WTC11 (cell line): ENCODE results near the gene RHOT2. TPM values are rescaled to one million over a fixed set of nuclear protein-coding genes. Genes with fewer than 3 reads are reported as not detected.

Source experiments
- ATAC-seq: fragments of 200-7000 bp; cut with Tn5 transposase; 2 replicates; pipeline ENCODE4 v1.10.0; 2021; ENCODE audit warnings: mild to moderate bottlenecking, moderate library complexity
- CTCF ChIA-PET: fragments of 300-600 bp; sonication (Branson Sonifier 250); formaldehyde crosslinking; loops from one replicate; lab custom pipeline; 2021; ENCODE audit warnings: antibody characterized with exemption; lab: Charles Lee
- POLR2A ChIA-PET: fragments of 350-600 bp; sonication (Branson Sonifier 250); formaldehyde crosslinking; loops from one replicate; lab custom pipeline; 2021; ENCODE audit warnings: antibody characterized with exemption; lab: Charles Lee
- DNase-seq: peaks from one replicate; pipeline ENCODE4 v3.0.0; 2021; ENCODE audit warnings: low spot score
- H3K27ac Mint-ChIP-seq: 2 replicates; pipeline ENCODE4 v1.8.0; 2021; ENCODE audit warnings: mixed read lengths
- H3K27me3 Mint-ChIP-seq: 2 replicates; pipeline ENCODE4 v1.8.0; 2021; ENCODE audit warnings: low read depth, mild to moderate bottlenecking, moderate library complexity, mixed read lengths
- H3K36me3 Mint-ChIP-seq: 2 replicates; pipeline ENCODE4 v1.8.0; 2021; ENCODE audit warnings: mixed read lengths
- H3K4me1 Mint-ChIP-seq: 2 replicates; pipeline ENCODE4 v1.8.0; 2022; ENCODE audit warnings: mixed read lengths
- H3K4me3 Mint-ChIP-seq: 2 replicates; pipeline ENCODE4 v1.8.0; 2021; ENCODE audit warnings: mild to moderate bottlenecking, moderate library complexity, mixed read lengths
- H3K9me3 Mint-ChIP-seq: 2 replicates; pipeline ENCODE4 v1.8.0; 2021; ENCODE audit warnings: mixed read lengths
- AFF4 ChIP-seq: sonication (generic); formaldehyde crosslinking; IDR thresholded peaks from 2 replicates; pipeline ENCODE4 v1.8.1; 2023; ENCODE audit warnings: mild to moderate bottlenecking, missing genetic modification reagents, borderline replicate concordance
- ATF2 ChIP-seq: sonication (generic); formaldehyde crosslinking; IDR thresholded peaks from 2 replicates; pipeline ENCODE4 v1.8.1; 2022; ENCODE audit warnings: low read depth, missing genetic modification reagents, borderline replicate concordance
- CREM ChIP-seq: sonication (generic); formaldehyde crosslinking; IDR thresholded peaks from 2 replicates; pipeline ENCODE4 v1.8.1; 2022; ENCODE audit warnings: mild to moderate bottlenecking, missing genetic modification reagents, moderate library complexity
- E2F4 ChIP-seq: sonication (generic); formaldehyde crosslinking; IDR thresholded peaks from 2 replicates; pipeline ENCODE4 v1.8.1; 2022; ENCODE audit warnings: low read depth, mild to moderate bottlenecking, moderate library complexity, missing genetic modification reagents, borderline replicate concordance
- E2F5 ChIP-seq: sonication (generic); formaldehyde crosslinking; IDR thresholded peaks from 2 replicates; pipeline ENCODE4 v1.8.1; 2022; ENCODE audit warnings: mild to moderate bottlenecking, moderate library complexity, missing genetic modification reagents
- EMX1 ChIP-seq: fragments of 250-450 bp; sonication (Bioruptor Pico); IDR thresholded peaks from 2 replicates; pipeline ENCODE4 v1.8.0; 2021; ENCODE audit warnings: mild to moderate bottlenecking
- ERG ChIP-seq: fragments of 250-450 bp; sonication (Bioruptor Pico); IDR thresholded peaks from 2 replicates; pipeline ENCODE4 v1.8.0; 2021; ENCODE audit warnings: mild to moderate bottlenecking
- FOXK1 ChIP-seq: sonication (generic); formaldehyde crosslinking; IDR thresholded peaks from 2 replicates; pipeline ENCODE4 v1.8.0; 2022; ENCODE audit warnings: mild to moderate bottlenecking, moderate library complexity, missing genetic modification reagents
- JAZF1 ChIP-seq: fragments of 250-450 bp; sonication (Bioruptor Pico); IDR thresholded peaks from 2 replicates; pipeline ENCODE4 v1.9.0; 2021; ENCODE audit warnings: moderate library complexity, mild to moderate bottlenecking, inconsistent platforms
- JUN ChIP-seq: sonication (generic); formaldehyde crosslinking; IDR thresholded peaks from 2 replicates; pipeline ENCODE4 v1.8.0; 2023; ENCODE audit warnings: mild to moderate bottlenecking, missing genetic modification reagents
- MYBL2 ChIP-seq: sonication (generic); formaldehyde crosslinking; IDR thresholded peaks from 2 replicates; pipeline ENCODE4 v1.8.1; 2023; ENCODE audit warnings: mild to moderate bottlenecking, moderate library complexity, missing genetic modification reagents
- NFATC4 ChIP-seq: fragments of 250-450 bp; sonication (Bioruptor Pico); IDR thresholded peaks from 2 replicates; pipeline ENCODE4 v1.9.0; 2021; ENCODE audit warnings: mild to moderate bottlenecking
- NFE2L1 ChIP-seq: sonication (generic); formaldehyde crosslinking; IDR thresholded peaks from 2 replicates; pipeline ENCODE4 v1.8.1; 2023; ENCODE audit warnings: missing genetic modification reagents
- OVOL2 ChIP-seq: fragments of 250-450 bp; sonication (Bioruptor Pico); IDR thresholded peaks from 2 replicates; pipeline ENCODE4 v1.9.0; 2021; ENCODE audit warnings: mild to moderate bottlenecking, borderline replicate concordance
- STAT6 ChIP-seq: sonication (generic); formaldehyde crosslinking; conservative IDR thresholded peaks from 2 replicates; pipeline ENCODE4 v1.8.1; 2023; ENCODE audit warnings: mild to moderate bottlenecking, low read depth, missing genetic modification reagents, moderate library complexity
- TCF7 ChIP-seq: sonication (generic); formaldehyde crosslinking; IDR thresholded peaks from 2 replicates; pipeline ENCODE4 v1.8.0; 2022; ENCODE audit warnings: mild to moderate bottlenecking, low read depth, missing genetic modification reagents, moderate library complexity
- TEAD1 ChIP-seq: sonication (generic); formaldehyde crosslinking; IDR thresholded peaks from 2 replicates; pipeline ENCODE4 v1.8.0; 2022; ENCODE audit warnings: mild to moderate bottlenecking, missing genetic modification reagents
- USF1 ChIP-seq: sonication (generic); formaldehyde crosslinking; IDR thresholded peaks from 2 replicates; pipeline ENCODE4 v1.8.0; 2022; ENCODE audit warnings: mild to moderate bottlenecking, missing genetic modification reagents
- USF2 ChIP-seq: sonication (generic); formaldehyde crosslinking; IDR thresholded peaks from 2 replicates; pipeline ENCODE4 v1.8.1; 2023; ENCODE audit warnings: mild to moderate bottlenecking, missing genetic modification reagents, moderate library complexity
- ZNF219 ChIP-seq: sonication (generic); formaldehyde crosslinking; IDR thresholded peaks from 2 replicates; pipeline ENCODE4 v1.8.0; 2023; ENCODE audit warnings: missing genetic modification reagents, mild to moderate bottlenecking, borderline replicate concordance
- ZNF232 ChIP-seq: sonication (generic); formaldehyde crosslinking; IDR thresholded peaks from 2 replicates; pipeline ENCODE4 v1.8.0; 2022; ENCODE audit warnings: mild to moderate bottlenecking, missing genetic modification reagents
- ZNF416 ChIP-seq: fragments of 250-450 bp; sonication (Bioruptor Pico); IDR thresholded peaks from 2 replicates; pipeline ENCODE4 v1.9.0; 2021; ENCODE audit warnings: mild to moderate bottlenecking, inconsistent platforms
- total RNA-seq: library from RNA; stranded (reverse); gene quantifications from 3 replicates; pipeline ENCODE4 v1.2.3, GENCODE V29; 2021

The RHOT2 gene
- total RNA-seq, 1 experiment from 2014 or later = 285 TPM

- no peak for TF ChIP-seq ATF2 (CRISPR knock-in tag)
- no peak for TF ChIP-seq NFE2L1 (CRISPR knock-in tag)
- TF ChIP-seq NFATC4 (CRISPR knock-in tag) = no peak
- no peak for TF ChIP-seq ZNF232 (CRISPR knock-in tag)
- TF ChIP-seq ZNF416 = no peak
- TF ChIP-seq STAT6 (CRISPR knock-in tag) = no peak
- TF ChIP-seq USF1 (CRISPR knock-in tag) = no peak
- no peak for TF ChIP-seq OVOL2
- TF ChIP-seq EMX1 (CRISPR knock-in tag) = no peak
Measured at GRCh38 chr16:667113-667779, 686 bp upstream of the RHOT2 start (continued).

- peaks cover 11% of the 10 kb centered on the region for H3K36me3 Mint-ChIP-seq
- ATAC-seq = no peak
- H3K27me3 Mint-ChIP-seq = no peaks in the 10 kb centered on the region
- POLR2A ChIA-PET = interaction anchor here (1.8 kb wide), 1 partner anchor 52 kb away, joined by 6 read pairs; no protein-coding TSS in a partner anchor
- peak overlapping the region; percentile 65 for H3K4me3 Mint-ChIP-seq
- CTCF ChIA-PET = interaction anchor here (1.3 to 3.0 kb wide), 9 partner anchors 7 to 297 kb away, joined by 3 to 21 read pairs (median 6); partner anchors contain the start of genes ANTKMT, RHBDL1, STUB1 and WDR90
- no peak for DNase-seq
- H3K4me1 Mint-ChIP-seq = no peaks in the 10 kb centered on the region
- H3K9me3 Mint-ChIP-seq = no peaks in the 10 kb centered on the region
- H3K27ac Mint-ChIP-seq = no peak overlapping the region
- TF ChIP-seq OVOL2 = no peak
- no peak for TF ChIP-seq MYBL2 (CRISPR knock-in tag)
- TF ChIP-seq TEAD1 (CRISPR knock-in tag) = no peak
- no peak for TF ChIP-seq FOXK1 (CRISPR knock-in tag)
- TF ChIP-seq ZNF219 (CRISPR knock-in tag) = no peak
- TF ChIP-seq JUN (CRISPR knock-in tag) = 0 out of 2 replicates have a peak, but pooled peaks have one; percentile 39
- no peak for TF ChIP-seq USF2 (CRISPR knock-in tag)
- TF ChIP-seq CREM (CRISPR knock-in tag) = no peak
- no peak for TF ChIP-seq JAZF1
- TF ChIP-seq ZNF232 (CRISPR knock-in tag) = no peak
- no peak for TF ChIP-seq EMX1 (CRISPR knock-in tag)
- no peak for TF ChIP-seq TCF7 (CRISPR knock-in tag)
- no peak for TF ChIP-seq E2F5 (CRISPR knock-in tag)
- no peak for TF ChIP-seq ERG (CRISPR knock-in tag)
- no peak for TF ChIP-seq E2F4
- no peak for TF ChIP-seq AFF4
Measured at GRCh38 chr16:668519-669171, 713 bp downstream of the RHOT2 start.
